IMR-90 (cell line): ENCODE measurements around the gene RAPSN. TPM values are rescaled to one million over a fixed set of nuclear protein-coding genes. Genes with fewer than 3 reads are reported as not detected.

Experiments
- ATAC-seq: fragments of 200-7000 bp; cut with Tn5 transposase; 2 replicates; pipeline ENCODE4 v1.9.1; 2020; ENCODE audit warnings: low read depth, mild to moderate bottlenecking, moderate library complexity
- BruUV-seq: library from RNA; stranded (reverse); fragments of 400-500 nt; replicated peaks from 2 replicates; lab custom pipeline; 2021; lab: Mats Ljungman, UMichigan
- CTCF ChIA-PET: fragments of 300-600 bp; formaldehyde crosslinking; extraction: SDS; loops from one replicate; lab custom pipeline; 2021; ENCODE audit warnings: antibody characterized with exemption; lab: Yijun Ruan, JAX
- POLR2A ChIA-PET: fragments of 300-600 bp; sonication (Branson Sonifier 250); formaldehyde crosslinking; loops from one replicate; lab custom pipeline; 2022; ENCODE audit warnings: antibody characterized with exemption; ENCODE audit not compliant: unreplicated experiment; lab: Charles Lee
- DNase-seq: peaks from one replicate; pipeline ENCODE4 v3.0.0; 2013
- H2AFZ ChIP-seq: replicated peaks from 2 replicates; pipeline ENCODE3; 2013; ENCODE audit warnings: low read length, mild to moderate bottlenecking; ENCODE audit not compliant: poor library complexity
- H2AK5ac ChIP-seq: 2 replicates; pipeline ENCODE4 v1.6.1; 2013; ENCODE audit warnings: low read depth, low read length, inconsistent platforms
- H2AK9ac ChIP-seq: replicated peaks from 2 replicates; pipeline ENCODE3; 2013; ENCODE audit warnings: mild to moderate bottlenecking, low read depth, low read length, moderate library complexity; ENCODE audit not compliant: poor library complexity
- H2BK120ac ChIP-seq: 2 replicates; pipeline ENCODE4 v1.6.1; 2013; ENCODE audit warnings: low read depth, low read length, inconsistent platforms
- H2BK15ac ChIP-seq: 3 replicates; pipeline ENCODE4 v1.6.1; 2013; ENCODE audit warnings: low read depth, low read length, inconsistent platforms
- H2BK20ac ChIP-seq: 2 replicates; pipeline ENCODE4 v1.6.1; 2013; ENCODE audit warnings: low read depth, mild to moderate bottlenecking, inconsistent platforms, low read length, moderate library complexity
- H2BK5ac ChIP-seq: 2 replicates; pipeline ENCODE4 v1.6.1; 2013; ENCODE audit warnings: mild to moderate bottlenecking, low read depth, low read length, inconsistent platforms; ENCODE audit not compliant: poor library complexity, severe bottlenecking
- H3K14ac ChIP-seq: replicated peaks from 2 replicates; pipeline ENCODE4 v1.6.1; 2013; ENCODE audit warnings: low read depth, low read length, inconsistent platforms
- H3K18ac ChIP-seq: 2 replicates; pipeline ENCODE4 v1.6.1; 2013; ENCODE audit warnings: low read depth, low read length, control low read depth
- H3K23ac ChIP-seq: 2 replicates; pipeline ENCODE4 v1.6.1; 2013; ENCODE audit warnings: low read depth, low read length, inconsistent platforms
- H3K27ac ChIP-seq: 2 replicates; pipeline ENCODE4 v1.5.1; 2013; ENCODE audit warnings: mild to moderate bottlenecking, control low read depth, low read length; ENCODE audit not compliant: insufficient read depth
- H3K27me3 ChIP-seq: 2 replicates; pipeline ENCODE4 v1.6.1; 2013; ENCODE audit warnings: low read length; ENCODE audit not compliant: control insufficient read depth, insufficient read depth
- H3K36me3 ChIP-seq: 2 replicates; pipeline ENCODE4 v1.6.1; 2013; ENCODE audit warnings: low read length, mixed read lengths; ENCODE audit not compliant: control insufficient read depth, insufficient read depth
- H3K4ac ChIP-seq: 2 replicates; pipeline ENCODE4 v1.6.1; 2013; ENCODE audit warnings: low read depth, low read length, inconsistent platforms
- H3K4me1 ChIP-seq: 2 replicates; pipeline ENCODE4 v1.6.1; 2013; ENCODE audit warnings: low read length, mixed read lengths; ENCODE audit not compliant: control insufficient read depth, insufficient read depth
- H3K4me2 ChIP-seq: 2 replicates; pipeline ENCODE4 v1.6.1; 2013; ENCODE audit warnings: low read depth, mild to moderate bottlenecking, control low read depth, low read length, moderate library complexity
- H3K4me3 ChIP-seq: 2 replicates; pipeline ENCODE4 v1.5.1; 2013; ENCODE audit warnings: low read depth, mild to moderate bottlenecking, control low read depth, low read length, moderate library complexity; ENCODE audit not compliant: insufficient read depth
- H3K56ac ChIP-seq: 2 replicates; pipeline ENCODE4 v1.6.1; 2013; ENCODE audit warnings: low read length, inconsistent platforms; ENCODE audit not compliant: insufficient read depth; ENCODE audit errors: extremely low read depth
- H3K79me1 ChIP-seq, 2 experiments: 2 replicates each; pipeline ENCODE4 v1.6.1; 2013; ENCODE audit warnings: low read length in 2 of 2, inconsistent platforms in 1 of 2, low read depth in 1 of 2
- H3K9ac ChIP-seq: 2 replicates; pipeline ENCODE4 v1.6.1; 2013; ENCODE audit warnings: low read depth, low read length, control low read depth
- H3K9me1 ChIP-seq: 2 replicates; pipeline ENCODE4 v1.6.1; 2013; ENCODE audit warnings: low read length, inconsistent platforms; ENCODE audit not compliant: insufficient read depth
- H3K9me3 ChIP-seq: 2 replicates; pipeline ENCODE4 v1.6.1; 2013; ENCODE audit warnings: low read length; ENCODE audit not compliant: control insufficient read depth, insufficient read depth
- H4K20me1 ChIP-seq: 2 replicates; pipeline ENCODE4 v1.6.1; 2013; ENCODE audit warnings: low read length, inconsistent platforms; ENCODE audit not compliant: insufficient read depth
- H4K5ac ChIP-seq: 2 replicates; pipeline ENCODE4 v1.6.1; 2013; ENCODE audit warnings: mild to moderate bottlenecking, low read depth, low read length, control low read depth
- H4K8ac ChIP-seq, 2 experiments: 2 replicates each; pipeline ENCODE4 v1.6.1; 2013; ENCODE audit warnings: low read depth in 2 of 2, low read length in 2 of 2, control low read depth in 1 of 2, inconsistent platforms in 1 of 2
- H4K91ac ChIP-seq: 2 replicates; pipeline ENCODE4 v1.6.1; 2013; ENCODE audit warnings: low read depth, low read length, inconsistent platforms; ENCODE audit not compliant: insufficient read depth
- ELK1 ChIP-seq: fragments of 150-350 bp; IDR thresholded peaks from 2 replicates; pipeline ENCODE4 v1.6.1; 2016; ENCODE audit warnings: low read depth, mild to moderate bottlenecking, low read length, moderate library complexity, borderline replicate concordance
- MXI1 ChIP-seq: IDR thresholded peaks from 2 replicates; pipeline ENCODE4 v1.6.1; 2012; ENCODE audit warnings: low read depth, mild to moderate bottlenecking, low read length, moderate library complexity, borderline replicate concordance
- RCOR1 ChIP-seq: IDR thresholded peaks from 2 replicates; pipeline ENCODE4 v1.6.1; 2012; ENCODE audit warnings: mild to moderate bottlenecking, low read length, improper control_type of control experiment; ENCODE audit not compliant: insufficient replicate concordance
- RFX5 ChIP-seq: IDR thresholded peaks from 2 replicates; pipeline ENCODE4 v1.8.0; 2012; ENCODE audit warnings: low read depth, mild to moderate bottlenecking, low read length, moderate library complexity
- SMC3 ChIP-seq: fragments of 150-350 bp; IDR thresholded peaks from 2 replicates; pipeline ENCODE4 v1.6.1; 2016; ENCODE audit warnings: low read depth, mild to moderate bottlenecking, antibody characterized with exemption, low read length, moderate library complexity
- USF2 ChIP-seq: fragments of 150-350 bp; IDR thresholded peaks from 2 replicates; pipeline ENCODE4 v1.6.1; 2017; ENCODE audit warnings: mild to moderate bottlenecking, antibody characterized with exemption, low read length, low read depth
- WGBS, 2 experiments: methylation state at CpG; one replicate each; pipeline versions ENCODE4 v1.1.5 to v1.1.7; 2013; ENCODE audit warnings: missing lambda C conversion rate in 2 of 2; ENCODE audit not compliant: insufficient read length in 1 of 2; ENCODE audit errors: extremely low coverage in 2 of 2; 5-methylcytosine and 5-hydroxymethylcytosine counted together
- dilution Hi-C: fragments of 300-500 bp; cut with HindIII; formaldehyde crosslinking; loops from one replicate; pipeline ENCODE4 v1.14.3; 2018; ENCODE audit warnings: low sequenced_read_pairs; ENCODE audit not compliant: unreplicated experiment
- in situ Hi-C: fragments of 300-500 bp; cut with MboI; formaldehyde crosslinking; loops from 3 replicates; pipeline ENCODE4 v1.14.3; 2019; ENCODE audit warnings: low sequenced_read_pairs, inconsistent platforms, mixed read lengths
- intact Hi-C: fragments of 100-400 bp; cut with micrococcal nuclease; formaldehyde crosslinking; loops from 2 replicates; pipeline ENCODE4 v1.10.0; 2022
- polyA plus RNA-seq, 3 experiments: library from polyadenylated mRNA; depleted of rRNA; stranded (reverse); fragments of >200 nt; gene quantifications; 2 replicates each; pipeline ENCODE4 v1.2.3, GENCODE V29; 2012; ENCODE audit warnings: low replicate concordance in 1 of 3
- total RNA-seq: library from RNA; depleted of rRNA; stranded (reverse); fragments of >200 nt; gene quantifications from 2 replicates; pipeline ENCODE4 v1.2.3, GENCODE V29; 2012
- TF ChIP-seq, protein P1 (sequence below): conservative IDR thresholded peaks from 2 replicates; pipeline ENCODE4 v1.5.1; 2012; ENCODE audit warnings: mild to moderate bottlenecking, low read depth, low read length, improper control_type of control experiment

The RAPSN gene
- total and polyA plus RNA-seq, 2 of the 4 experiments (the other 2 are of a cell fraction) = 0.03 TPM; not detected in 1

GRCh38 chr11:47398551-47398950 lies 50.4 kb downstream of the RAPSN start:
- H3K9ac ChIP-seq = no peak overlapping the region
- in situ Hi-C loops (no loop called here), dilution Hi-C loops (no loop called here), intact Hi-C loops (no loop called here)
- TF ChIP-seq RFX5 (no peak), MXI1 (no peak), USF2 (no peak), SMC3 (no peak), ELK1 (no peak), RCOR1 (no peak)
- TF ChIP-seq, protein P1, sequence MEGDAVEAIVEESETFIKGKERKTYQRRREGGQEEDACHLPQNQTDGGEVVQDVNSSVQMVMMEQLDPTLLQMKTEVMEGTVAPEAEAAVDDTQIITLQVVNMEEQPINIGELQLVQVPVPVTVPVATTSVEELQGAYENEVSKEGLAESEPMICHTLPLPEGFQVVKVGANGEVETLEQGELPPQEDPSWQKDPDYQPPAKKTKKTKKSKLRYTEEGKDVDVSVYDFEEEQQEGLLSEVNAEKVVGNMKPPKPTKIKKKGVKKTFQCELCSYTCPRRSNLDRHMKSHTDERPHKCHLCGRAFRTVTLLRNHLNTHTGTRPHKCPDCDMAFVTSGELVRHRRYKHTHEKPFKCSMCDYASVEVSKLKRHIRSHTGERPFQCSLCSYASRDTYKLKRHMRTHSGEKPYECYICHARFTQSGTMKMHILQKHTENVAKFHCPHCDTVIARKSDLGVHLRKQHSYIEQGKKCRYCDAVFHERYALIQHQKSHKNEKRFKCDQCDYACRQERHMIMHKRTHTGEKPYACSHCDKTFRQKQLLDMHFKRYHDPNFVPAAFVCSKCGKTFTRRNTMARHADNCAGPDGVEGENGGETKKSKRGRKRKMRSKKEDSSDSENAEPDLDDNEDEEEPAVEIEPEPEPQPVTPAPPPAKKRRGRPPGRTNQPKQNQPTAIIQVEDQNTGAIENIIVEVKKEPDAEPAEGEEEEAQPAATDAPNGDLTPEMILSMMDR = no peak
- no peak overlapping the region for H2AK5ac ChIP-seq
- H4K8ac ChIP-seq = no peak overlapping the region
- H3K4ac ChIP-seq = no peak overlapping the region
- no peaks in the 10 kb centered on the region for H4K20me1 ChIP-seq
- H2BK15ac ChIP-seq = no peak overlapping the region
- no peak overlapping the region for H4K5ac ChIP-seq
- DNase-seq = no peak
- H3K18ac ChIP-seq = no peak overlapping the region
- H2BK5ac ChIP-seq = no peak overlapping the region
- H3K79me1 ChIP-seq = no peaks in the 10 kb centered on the region
- no peak overlapping the region for H2AFZ ChIP-seq
- peaks cover 12% of the 10 kb centered on the region for H3K4me1 ChIP-seq
- H3K9me3 ChIP-seq = no peaks in the 10 kb centered on the region
- H3K56ac ChIP-seq = no peak overlapping the region
- no CpG with 5 or more reads among the region's 1 CpG for WGBS, 2 experiments
- ChIA-PET POLR2A (no interaction called here), CTCF (no interaction called here)
- H2BK120ac ChIP-seq = no peak overlapping the region
- H3K27ac ChIP-seq = no peak overlapping the region
- no peak overlapping the region for H3K4me2 ChIP-seq
- no peak for ATAC-seq
- H3K14ac ChIP-seq = no peak overlapping the region
- H3K23ac ChIP-seq = no peak overlapping the region
- H3K36me3 ChIP-seq = no peaks in the 10 kb centered on the region
- no TSS peak for BruUV-seq
- H3K9me1 ChIP-seq = peaks cover 6% of the 10 kb centered on the region
- H4K91ac ChIP-seq = no peak overlapping the region
- no peak overlapping the region for H2AK9ac ChIP-seq
- no peak overlapping the region for H2BK20ac ChIP-seq
- H3K4me3 ChIP-seq = no peak overlapping the region
- H3K27me3 ChIP-seq = no peaks in the 10 kb centered on the region
